ENCODE measurements around the gene MMAA. TPM values are rescaled to one million over a fixed set of nuclear protein-coding genes. Genes with fewer than 3 reads are reported as not detected.

MMAA gene
- total RNA-seq, 2 experiments from 2014 or later: 12.8 to 13.4 TPM

Other genes starting within 250 kb of the MMAA start
- gene SMAD1, start 137.5 kb upstream of the MMAA start, total RNA-seq: 1 to 10 TPM; 1.2 to 1.7 TPM
- not detected for gene C4orf51, start 60.8 kb downstream of the MMAA start, total RNA-seq

Measured in activated naive CD8-positive, alpha-beta T cell treated with anti-CD3 and anti-CD28 coated beads for 36 hours (primary cell).